Uterus (tissue), 2 donors: ENCODE data around the gene BPIFB6.

Experiments
- CTCF ChIP-seq, 4 experiments: fragments of 200-600 bp in 2 of 4; fragments of 450-650 bp in 2 of 4; sonication (generic) in 2 of 4; IDR thresholded peaks; one replicate each; pipeline ENCODE4 v1.5.1; 2016 to 2019; ENCODE audit warnings: antibody characterized with exemption in 4 of 4, mild to moderate bottlenecking in 2 of 4, moderate library complexity in 1 of 4
- POLR2A ChIP-seq, 2 donors: fragments of 450-650 bp; IDR thresholded peaks; one replicate each; pipeline ENCODE4 v1.6.1; 2016; ENCODE audit warnings: antibody characterized with exemption in 2 of 2, mild to moderate bottlenecking in 1 of 2, moderate library complexity in 1 of 2

GRCh38 chr20:33059741-33060390 is 28.4 kb downstream of the BPIFB6 start:
- TF ChIP-seq CTCF (IDR thresholded peaks at IDR 0.05) (no peak), POLR2A (IDR thresholded peaks at IDR 0.05) (no peak)
